ENCODE measurements around the gene SPINT2. TPM values are rescaled to one million over a fixed set of nuclear protein-coding genes. Genes with fewer than 3 reads are reported as not detected.

Gene SPINT2
- total and polyA plus RNA-seq, 2 of the 13 experiments (the other 11 are each of a cell fraction or from before 2014, with no cell fraction given), result 0.31 to 0.77 TPM

DNA sequence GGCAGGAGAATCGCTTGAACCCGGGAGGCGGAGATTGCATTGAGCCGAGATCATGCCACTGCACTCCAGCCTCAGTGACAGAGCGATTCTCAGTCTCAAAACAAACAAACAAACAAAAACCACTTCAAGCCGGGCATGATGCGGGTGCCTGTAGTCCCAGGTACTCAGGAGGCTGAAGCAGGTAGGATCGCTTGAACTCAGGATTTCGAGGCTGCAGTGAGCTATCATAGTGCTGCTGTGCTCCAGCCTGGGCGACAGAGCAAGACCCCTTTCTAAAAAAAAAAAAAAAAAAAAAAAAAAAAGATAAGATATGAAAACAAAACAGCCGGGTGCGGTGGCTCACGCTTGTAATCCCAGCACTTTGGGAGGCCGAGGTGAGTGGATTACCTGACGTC lies 21.1 kb upstream of the SPINT2 start:
- no peaks in the 10 kb centered on the region for H4K20me1 ChIP-seq (ENCODE audit: insufficient read depth, low read length)
- in situ Hi-C loops (cut with HindIII; ENCODE audit: extremely low pct_ligation_motif_present, low pct_unique_long_range_greater_than_20kb), result loop anchor here (5.0 kb wide), 1 partner anchor 89 kb away; no protein-coding TSS in a partner anchor
- FAIRE-seq (no peak), DNase-seq (ENCODE audit: low spot score) (no peak), ATAC-seq (no peak)
- H3K27me3 ChIP-seq (ENCODE audit: control insufficient read depth in 1 of 2, insufficient read depth in 2 of 2, low read length in 2 of 2), result no peaks in the 10 kb centered on the region; a peak in 1 of 5 replicates
- no TSS peak for BruUV-seq (replicated peaks)
- H3K36me3 ChIP-seq (replicated peaks in 1 of 2; ENCODE audit: control insufficient read depth in 1 of 2, insufficient read depth in 2 of 2, low read length in 2 of 2), result no peaks in the 10 kb centered on the region
- no peak overlapping the region for H2AFZ ChIP-seq (ENCODE audit: low read length)
- peaks cover 19% of the 10 kb centered on the region for H3K4me1 ChIP-seq (ENCODE audit: insufficient read depth, low read length)
- no peaks in the 10 kb centered on the region for H3K9me3 ChIP-seq (ENCODE audit: low read length)
- H3K79me2 ChIP-seq (ENCODE audit: insufficient read depth, low read length), result no peaks in the 10 kb centered on the region
- CTCF ChIA-PET (ENCODE audit: low intra/inter-chr PET ratio, low total read pairs), result interaction anchor here (1.5 to 4.4 kb wide), 2 partner anchors 91 to 131 kb away, joined by 3 to 62 read pairs; partner anchors contain the start of genes CATSPERG and PSMD8
- TF ChIP-seq DRAP1 (CRISPR knock-in tag; IDR thresholded peaks at IDR 0.05) (no peak), ZEB1 (IDR thresholded peaks at IDR 0.05; ENCODE audit: insufficient replicate concordance, low read depth) (no peak), MYC (CRISPR knock-in tag; IDR thresholded peaks at IDR 0.05; ENCODE audit: borderline replicate concordance) (no peak), NFIB (CRISPR knock-in tag; IDR thresholded peaks at IDR 0.05; ENCODE audit: borderline replicate concordance) (no peak), ZC3H13 (CRISPR knock-in tag; IDR thresholded peaks at IDR 0.05) (no peak), ZNF234 (CRISPR knock-in tag; conservative IDR thresholded peaks at IDR 0.05) (no peak)
- TF ChIP-seq, protein P1, sequence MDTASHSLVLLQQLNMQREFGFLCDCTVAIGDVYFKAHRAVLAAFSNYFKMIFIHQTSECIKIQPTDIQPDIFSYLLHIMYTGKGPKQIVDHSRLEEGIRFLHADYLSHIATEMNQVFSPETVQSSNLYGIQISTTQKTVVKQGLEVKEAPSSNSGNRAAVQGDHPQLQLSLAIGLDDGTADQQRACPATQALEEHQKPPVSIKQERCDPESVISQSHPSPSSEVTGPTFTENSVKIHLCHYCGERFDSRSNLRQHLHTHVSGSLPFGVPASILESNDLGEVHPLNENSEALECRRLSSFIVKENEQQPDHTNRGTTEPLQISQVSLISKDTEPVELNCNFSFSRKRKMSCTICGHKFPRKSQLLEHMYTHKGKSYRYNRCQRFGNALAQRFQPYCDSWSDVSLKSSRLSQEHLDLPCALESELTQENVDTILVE (CRISPR knock-in tag; IDR thresholded peaks at IDR 0.05), result no peak
- TF ChIP-seq, protein P2, sequence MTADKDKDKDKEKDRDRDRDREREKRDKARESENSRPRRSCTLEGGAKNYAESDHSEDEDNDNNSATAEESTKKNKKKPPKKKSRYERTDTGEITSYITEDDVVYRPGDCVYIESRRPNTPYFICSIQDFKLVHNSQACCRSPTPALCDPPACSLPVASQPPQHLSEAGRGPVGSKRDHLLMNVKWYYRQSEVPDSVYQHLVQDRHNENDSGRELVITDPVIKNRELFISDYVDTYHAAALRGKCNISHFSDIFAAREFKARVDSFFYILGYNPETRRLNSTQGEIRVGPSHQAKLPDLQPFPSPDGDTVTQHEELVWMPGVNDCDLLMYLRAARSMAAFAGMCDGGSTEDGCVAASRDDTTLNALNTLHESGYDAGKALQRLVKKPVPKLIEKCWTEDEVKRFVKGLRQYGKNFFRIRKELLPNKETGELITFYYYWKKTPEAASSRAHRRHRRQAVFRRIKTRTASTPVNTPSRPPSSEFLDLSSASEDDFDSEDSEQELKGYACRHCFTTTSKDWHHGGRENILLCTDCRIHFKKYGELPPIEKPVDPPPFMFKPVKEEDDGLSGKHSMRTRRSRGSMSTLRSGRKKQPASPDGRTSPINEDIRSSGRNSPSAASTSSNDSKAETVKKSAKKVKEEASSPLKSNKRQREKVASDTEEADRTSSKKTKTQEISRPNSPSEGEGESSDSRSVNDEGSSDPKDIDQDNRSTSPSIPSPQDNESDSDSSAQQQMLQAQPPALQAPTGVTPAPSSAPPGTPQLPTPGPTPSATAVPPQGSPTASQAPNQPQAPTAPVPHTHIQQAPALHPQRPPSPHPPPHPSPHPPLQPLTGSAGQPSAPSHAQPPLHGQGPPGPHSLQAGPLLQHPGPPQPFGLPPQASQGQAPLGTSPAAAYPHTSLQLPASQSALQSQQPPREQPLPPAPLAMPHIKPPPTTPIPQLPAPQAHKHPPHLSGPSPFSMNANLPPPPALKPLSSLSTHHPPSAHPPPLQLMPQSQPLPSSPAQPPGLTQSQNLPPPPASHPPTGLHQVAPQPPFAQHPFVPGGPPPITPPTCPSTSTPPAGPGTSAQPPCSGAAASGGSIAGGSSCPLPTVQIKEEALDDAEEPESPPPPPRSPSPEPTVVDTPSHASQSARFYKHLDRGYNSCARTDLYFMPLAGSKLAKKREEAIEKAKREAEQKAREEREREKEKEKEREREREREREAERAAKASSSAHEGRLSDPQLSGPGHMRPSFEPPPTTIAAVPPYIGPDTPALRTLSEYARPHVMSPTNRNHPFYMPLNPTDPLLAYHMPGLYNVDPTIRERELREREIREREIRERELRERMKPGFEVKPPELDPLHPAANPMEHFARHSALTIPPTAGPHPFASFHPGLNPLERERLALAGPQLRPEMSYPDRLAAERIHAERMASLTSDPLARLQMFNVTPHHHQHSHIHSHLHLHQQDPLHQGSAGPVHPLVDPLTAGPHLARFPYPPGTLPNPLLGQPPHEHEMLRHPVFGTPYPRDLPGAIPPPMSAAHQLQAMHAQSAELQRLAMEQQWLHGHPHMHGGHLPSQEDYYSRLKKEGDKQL (CRISPR knock-in tag; IDR thresholded peaks at IDR 0.05; ENCODE audit: low read depth), result no peak
- no peak overlapping the region for H3K4me2 ChIP-seq (ENCODE audit: low read depth, low read length)
- H3K27ac ChIP-seq (ENCODE audit: extremely low read length, insufficient read depth, low read length), result no peak overlapping the region
- POLR2A ChIA-PET, result interaction anchor here (0.6 kb wide), 1 partner anchor 9 kb away, joined by 7 read pairs; no protein-coding TSS in a partner anchor
- no peak overlapping the region for H3K4me3 ChIP-seq (replicated peaks in 1 of 3; ENCODE audit: insufficient read depth in 1 of 3, low read depth in 2 of 3, low read length in 3 of 3)
- intact Hi-C loops (cut with micrococcal nuclease; ENCODE audit: unreplicated experiment), result no loop called here
- WGBS (ENCODE audit: low lambda C conversion rate), result 37% methylated on average over 15 of the region's 15 CpGs
- H3K9ac ChIP-seq (ENCODE audit: insufficient read depth, low read depth, low read length), result 0 out of 2 replicates have a peak overlapping the region, but pooled peaks have one; percentile 34
